Ovary (tissue), 9 donors: ENCODE measurements around the gene MLX. TPM values are rescaled to one million over a fixed set of nuclear protein-coding genes. Genes with fewer than 3 reads are reported as not detected.
A peak's percentile ranks its signal among the peaks of the same experiment; 100 is the strongest.
"Not testable (repeated sequence)": the region's sequence is repeated elsewhere in the genome, so short reads cannot be mapped to it uniquely, and the experiment has no call there.

Experiments
- DNase-seq, 5 donors: peaks; one replicate each; pipeline ENCODE4 v3.0.0-alpha.2; 2019 to 2020
- H3K27ac ChIP-seq, 2 donors: fragments of 200-600 bp; one replicate each; pipeline versions ENCODE4 v1.5.1 to v1.8.0; 2019 to 2022
- H3K27me3 ChIP-seq: fragments of 200-600 bp; one replicate; pipeline ENCODE4 v1.8.0; 2022
- H3K36me3 ChIP-seq: fragments of 200-600 bp; sonication (generic); one replicate; pipeline ENCODE4 v1.5.1; 2019
- H3K4me1 ChIP-seq: one replicate; pipeline ENCODE4 v1.8.1; 2013; ENCODE audit warnings: mild to moderate bottlenecking, moderate library complexity; ENCODE audit not compliant: insufficient read depth
- H3K4me3 ChIP-seq: fragments of 200-600 bp; sonication (generic); one replicate; pipeline ENCODE4 v1.5.1; 2017
- H3K9me3 ChIP-seq, 2 donors: fragments of 200-600 bp in 1 of 2; sonication (generic) in 1 of 2; one replicate each; pipeline versions ENCODE4 v1.5.1 to v1.8.1; 2013 to 2019; ENCODE audit warnings: mild to moderate bottlenecking in 1 of 2, moderate library complexity in 1 of 2
- CTCF ChIP-seq, 3 donors: fragments of 450-650 bp in 2 of 3; fragments of 200-600 bp in 1 of 3; IDR thresholded peaks; one replicate each; pipeline versions ENCODE4 v1.5.1 to v1.8.0; 2016 to 2022; ENCODE audit warnings: antibody characterized with exemption in 3 of 3, mild to moderate bottlenecking in 1 of 3
- EP300 ChIP-seq: sonication (generic); formaldehyde crosslinking; IDR thresholded peaks from one replicate; pipeline ENCODE4 v1.6.1; 2017; ENCODE audit warnings: antibody characterized with exemption
- POLR2A ChIP-seq: fragments of 450-650 bp; IDR thresholded peaks from one replicate; pipeline ENCODE4 v1.6.1; 2017; ENCODE audit warnings: antibody characterized with exemption, mild to moderate bottlenecking, moderate library complexity
- WGBS, 3 donors: extraction: QIAGEN DNeasy Blood & Tissue Kit in 1 of 3; methylation state at CpG; one replicate each; pipeline versions ENCODE4 v1.1.5 to v1.1.7; 2013 to 2017; 5-methylcytosine and 5-hydroxymethylcytosine counted together
- intact Hi-C, 4 donors: fragments of 100-400 bp; cut with DNase I; formaldehyde crosslinking; loops; one replicate each; pipeline versions ENCODE4 v1.11.0 to v1.15.1; 2022 to 2023
- polyA plus RNA-seq, 2 donors: library from polyadenylated mRNA; stranded (reverse); fragments of 200-250 nt in 1 of 2; fragments of 350-450 nt in 1 of 2; fragmentation: Illumina TruSeq in 1 of 2; extraction: RNeasy Lipid Tissue Mini Kit (QIAGEN cat#74804) in 1 of 2; gene quantifications; one replicate each; pipeline ENCODE4 v1.2.3, GENCODE V29; 2013 to 2014
- total RNA-seq, 7 donors: library from RNA; depleted of rRNA in 2 of 7; stranded (reverse); fragments of >200 nt in 2 of 7; fragmentation: NEBNext Ultra II Directional in 3 of 7; extraction: Animal tissue kit (Norgen Biotek cat#: 25700) in 3 of 7; gene quantifications; one replicate each; pipeline versions ENCODE4 v1.1.0 to v1.2.4, GENCODE V29; 2016 to 2023
- donor health status: DM: no; HTN: no; CAD: no; lungs with moderate emphysema.
- donor health status: DM: no; HTN: no; CAD: no.
- donor health status: Bipolar disorder and iron deficiency.
- donor health status: DM: yes; HTN: yes; CAD: no.
- donor health status: DM: no; HTN: no; CAD: no.
- donor health status: DM: yes; HTN: yes; CAD: no.

The MLX gene
- total and polyA plus RNA-seq, 9 donors: 16.5 to 50.8 (median 24.4) TPM

- Histone ChIP-seq H3K27me3 (no peaks in the 10 kb centered on the region), H3K36me3 (no peaks in the 10 kb centered on the region), H3K4me1 (peaks cover 13% of the 10 kb centered on the region), H3K9me3 (no peaks in the 10 kb centered on the region), H3K27ac (peak overlapping the region; percentile 81 to 91), H3K4me3 (peak overlapping the region; percentile 82)
- DNase-seq: no peak
- WGBS, 3 donors: 0 to 1% (median 0%) methylated on average over 29 to 30 of the region's 30 CpGs
- intact Hi-C loops: loop anchor here in 3 of 4 donors (2.0 to 10.0 kb wide), 4 partner anchors 56 to 74 kb away; partner anchors contain the start of genes CCR10 (in 2 of the 3), CNTNAP1 (in 1 of the 3) and PLEKHH3 (in 1 of the 3)
- TF ChIP-seq EP300: no peak
- TF ChIP-seq CTCF (IDR thresholded peaks at IDR 0.05): no peak
- TF ChIP-seq POLR2A: no peak
Observed at GRCh38 chr17:42608305-42609181, 41.6 kb downstream of the MLX start.

- DNase-seq: peak; percentile 98 to 99 (median 99)
- peak; percentile 60 for TF ChIP-seq POLR2A
- peak in 2 of 3 donors; percentile 48 to 61 for TF ChIP-seq CTCF (IDR thresholded peaks at IDR 0.05)
- no peak for TF ChIP-seq EP300
- 0% methylated on average over 56 to 66 of the region's 66 CpGs for WGBS, 3 donors
- peak within 1 kb of the TSS; percentile 81 to 91 for H3K27ac ChIP-seq
- H3K4me1 ChIP-seq: peaks cover 13% of the 10 kb centered on the region
- H3K4me3 ChIP-seq: peak within 1 kb of the TSS; percentile 82
- intact Hi-C loops: loop anchor here in 3 of 4 donors (2.0 to 10.0 kb wide), 4 partner anchors 56 to 73 kb away; partner anchors contain the start of genes CCR10 (in 2 of the 3), CNTNAP1 (in 1 of the 3) and PLEKHH3 (in 1 of the 3)
- no peaks in the 10 kb centered on the region for H3K36me3 ChIP-seq
- H3K27me3 ChIP-seq: no peaks in the 10 kb centered on the region
- no peaks in the 10 kb centered on the region for H3K9me3 ChIP-seq
Observed at GRCh38 chr17:42609182-42609813, 42.4 kb downstream of the MLX start, which contains the start of the genes RETREG3 and TUBG1. Gene RETREG3, minus strand, starts transcription at chr17:42609374. Its CDS starts 50 bp downstream, at chr17:42609324. Gene TUBG1, plus strand, starts transcription at chr17:42609683. Its CDS starts 55 bp downstream, at chr17:42609738.

GRCh38 chr17:42609814-42610801 is 43.2 kb downstream of the MLX start:
- not testable (repeated sequence) for H3K27me3 ChIP-seq, H3K36me3 ChIP-seq, H3K9me3 ChIP-seq, H3K4me1 ChIP-seq
- H3K4me3 ChIP-seq: peak overlapping the region; percentile 82
- peak overlapping the region in 1 of 2 donors; percentile 16 for H3K27ac ChIP-seq
- DNase-seq: peak in 1 of 5 donors; percentile 62
- 7 to 15% (median 10%) methylated on average over 26 to 37 of the region's 42 CpGs for WGBS, 3 donors
- intact Hi-C loops: loop anchor here in 3 of 4 donors (2.0 to 10.0 kb wide), 4 partner anchors 55 to 72 kb away; partner anchors contain the start of genes CCR10 (in 2 of the 3), CNTNAP1 (in 1 of the 3) and PLEKHH3 (in 1 of the 3)

GRCh38 chr17:42612013-42612412 is 45.1 kb downstream of the MLX start:
- no peak for DNase-seq
- intact Hi-C loops: no loop called here
- Histone ChIP-seq H3K36me3 (no peaks in the 10 kb centered on the region), H3K4me3 (no peak overlapping the region), H3K4me1 (peaks cover 3% of the 10 kb centered on the region), H3K9me3 (no peaks in the 10 kb centered on the region), H3K27ac (no peak overlapping the region), H3K27me3 (no peaks in the 10 kb centered on the region)
- TF ChIP-seq EP300: no peak
- no peak for TF ChIP-seq POLR2A
- TF ChIP-seq CTCF (IDR thresholded peaks at IDR 0.05): no peak
- 92 to 97% (median 96%) methylated on average over 4 of the region's 4 CpGs for WGBS, 3 donors
